Heart left ventricle (tissue), 13 donors: ENCODE data around the gene SIRT5.

ENCODE experiments used
- CTCF ChIP-seq, 12 donors: fragments of 200-600 bp; sonication (generic) in 4 of 12; IDR thresholded peaks; one replicate each; pipeline versions ENCODE4 v1.5.0 to v1.8.0; 2018 to 2022; ENCODE audit warnings: antibody characterized with exemption in 12 of 12, mild to moderate bottlenecking in 5 of 12
- POLR2A ChIP-seq, 2 donors: fragments of 450-650 bp; IDR thresholded peaks; one replicate each; pipeline ENCODE4 v1.6.1; 2017; ENCODE audit warnings: antibody characterized with exemption in 2 of 2, mild to moderate bottlenecking in 2 of 2, moderate library complexity in 2 of 2
- donor health status: ischemic (EF 13 %, LVEDD 7.1; RV severe dilation, severe dysfunction).
- donor health status: DM: no; HTN: yes; CAD: no.
- donor health status: DM: no; HTN: no; CAD: no.
- donor health status: ischemic (EF 25% LVEDD 6.9; RV normal size, moderate dysfunction).
- donor health status: ischemic (EF 25% LVEDD 5.7; RV mildly dilated, moderate dysfunction).
- donor health status: ischemic (EF 35%, LVEDD 5.7; RV mildly dilated, moderate dysfunction).
- donor health status: nonischemic (EF 11% LVEDD 7.7; RV severe dilation, severe dysfunction).
- donor health status: DM: yes; HTN: yes; CAD: no.
- donor health status: PGD.
- donor health status: ischemic (EF 29% LVEDD 5.4; RV normal size, mild dysfunction).
- donor health status: nonischemic (EF 23%, LVEDD 6.1; RV moderate dilation, normal function).

GRCh38 chr6:13633343-13633742 lies 58.9 kb downstream of the SIRT5 start:
- TF ChIP-seq CTCF (IDR thresholded peaks at IDR 0.05) (no peak), POLR2A (IDR thresholded peaks at IDR 0.05) (no peak)
